Measurements from ENCODE around the gene KAZN. TPM values are rescaled to one million over a fixed set of nuclear protein-coding genes. Genes with fewer than 3 reads are reported as not detected.
A peak's percentile ranks its signal among the peaks of the same experiment; 100 is the strongest.

KAZN gene
- polyA plus RNA-seq, 1 experiment, result 3.7 TPM

- no peak overlapping the region for H3K27ac ChIP-seq (ENCODE audit: low read depth, low read length)
- TF ChIP-seq CTCF (IDR thresholded peaks at IDR 0.05; ENCODE audit: low read depth, low read length), result no peak
- CTCF ChIA-PET, result interaction anchor here (3.4 kb wide), 1 partner anchor 56 kb away, joined by 16 read pairs; no protein-coding TSS in a partner anchor
- H3K9me3 ChIP-seq (ENCODE audit: control insufficient read depth, insufficient read depth, low read length), result peaks cover 12% of the 10 kb centered on the region
- no peaks in the 10 kb centered on the region for H3K27me3 ChIP-seq (ENCODE audit: control insufficient read depth, insufficient read depth, low read length)
- POLR2A ChIA-PET, result interaction anchor here (0.9 kb wide), 1 partner anchor 26 kb away, joined by 3 read pairs; no protein-coding TSS in a partner anchor
- DNase-seq (ENCODE audit: low read depth, low spot score), result no peak
- no peak overlapping the region for H3K4me3 ChIP-seq (ENCODE audit: low read depth, low read length)
These were observed 372.7 kb downstream of the KAZN start for GRCh38 chr1:14971221-14971620.

GRCh38 chr1:14972107-14972506 lies 373.6 kb downstream of the KAZN start:
- CTCF ChIA-PET, result interaction anchor here (0.6 kb wide), 1 partner anchor 56 kb away, joined by 3 read pairs; no protein-coding TSS in a partner anchor
- H3K4me3 ChIP-seq (ENCODE audit: low read depth, low read length), result peak overlapping the region; percentile 48; the same call in 1 of the 2 replicates
- no peak overlapping the region for H3K27ac ChIP-seq (ENCODE audit: low read depth, low read length)
- TF ChIP-seq CTCF (IDR thresholded peaks at IDR 0.05; ENCODE audit: low read depth, low read length), result no peak
- H3K27me3 ChIP-seq (ENCODE audit: control insufficient read depth, insufficient read depth, low read length), result no peaks in the 10 kb centered on the region
- H3K9me3 ChIP-seq (ENCODE audit: control insufficient read depth, insufficient read depth, low read length), result peaks cover 12% of the 10 kb centered on the region
- no peak for DNase-seq (ENCODE audit: low read depth, low spot score)
- POLR2A ChIA-PET, result interaction anchor here (0.7 to 0.9 kb wide), 2 partner anchors 55 to 65 kb away, joined by 5 to 12 read pairs; no protein-coding TSS in a partner anchor

- Histone ChIP-seq H3K27me3 (ENCODE audit: control insufficient read depth, insufficient read depth, low read length) (no peaks in the 10 kb centered on the region), H3K4me3 (ENCODE audit: low read depth, low read length) (no peak overlapping the region), H3K9me3 (ENCODE audit: control insufficient read depth, insufficient read depth, low read length) (peaks cover 6% of the 10 kb centered on the region), H3K27ac (ENCODE audit: low read depth, low read length) (no peak overlapping the region)
- POLR2A ChIA-PET, result no interaction called here
- TF ChIP-seq CTCF (IDR thresholded peaks at IDR 0.05; ENCODE audit: low read depth, low read length), result no peak
- DNase-seq (ENCODE audit: low read depth, low spot score), result no peak
- CTCF ChIA-PET, result interaction anchor here (1.1 to 2.1 kb wide), 2 partner anchors 54 to 60 kb away, joined by 4 to 5 read pairs; no protein-coding TSS in a partner anchor
These were observed 375.3 kb downstream of the KAZN start for GRCh38 chr1:14973773-14974172.

- Histone ChIP-seq H3K4me3 (ENCODE audit: low read depth, low read length) (no peak overlapping the region), H3K9me3 (ENCODE audit: control insufficient read depth, insufficient read depth, low read length) (peaks cover 6% of the 10 kb centered on the region), H3K27me3 (ENCODE audit: control insufficient read depth, insufficient read depth, low read length) (no peaks in the 10 kb centered on the region), H3K27ac (ENCODE audit: low read depth, low read length) (no peak overlapping the region)
- POLR2A ChIA-PET, result no interaction called here
- DNase-seq (ENCODE audit: low read depth, low spot score), result no peak
- no peak for TF ChIP-seq CTCF (IDR thresholded peaks at IDR 0.05; ENCODE audit: low read depth, low read length)
- CTCF ChIA-PET, result interaction anchor here (1.1 to 2.1 kb wide), 2 partner anchors 54 to 59 kb away, joined by 4 to 5 read pairs; no protein-coding TSS in a partner anchor
These were observed 375.9 kb downstream of the KAZN start for GRCh38 chr1:14974361-14974760.

GRCh38 chr1:14975119-14975518 lies 376.6 kb downstream of the KAZN start:
- no peak for DNase-seq (ENCODE audit: low read depth, low spot score)
- Histone ChIP-seq H3K27ac (ENCODE audit: low read depth, low read length) (no peak overlapping the region), H3K4me3 (ENCODE audit: low read depth, low read length) (no peak overlapping the region), H3K9me3 (ENCODE audit: control insufficient read depth, insufficient read depth, low read length) (peaks cover 6% of the 10 kb centered on the region), H3K27me3 (ENCODE audit: control insufficient read depth, insufficient read depth, low read length) (no peaks in the 10 kb centered on the region)
- ChIA-PET CTCF (interaction anchor here (1.3 to 2.1 kb wide), 2 partner anchors 52 to 59 kb away, joined by 5 to 6 read pairs; no protein-coding TSS in a partner anchor), POLR2A (no interaction called here)
- no peak for TF ChIP-seq CTCF (IDR thresholded peaks at IDR 0.05; ENCODE audit: low read depth, low read length)
